ENCODE results near the gene ATXN3L.
"Not testable (repeated sequence)": the region's sequence is repeated elsewhere in the genome, so short reads cannot be mapped to it uniquely, and the experiment has no call there.

ATXN3L gene

DNA sequence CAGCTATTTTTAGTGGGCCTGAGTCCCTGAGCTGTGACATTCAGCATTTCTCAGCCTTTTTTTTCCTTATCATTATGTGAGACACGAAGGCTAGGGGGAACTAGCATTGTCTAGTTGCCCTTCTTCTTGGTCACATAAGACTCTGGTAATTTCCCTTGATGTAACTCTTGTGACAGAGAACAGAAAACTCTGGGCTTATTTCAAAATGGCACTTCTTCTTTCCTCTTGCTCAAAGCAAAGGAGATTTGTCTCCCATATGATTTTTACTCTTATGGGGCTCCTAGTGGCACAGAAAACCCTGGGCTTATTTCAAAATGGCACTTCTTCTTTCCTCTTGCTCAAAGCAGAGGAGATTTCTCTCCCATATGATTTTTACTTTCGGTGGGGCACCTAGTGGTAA lies 14.7 kb downstream of the ATXN3L start:
- no peak for DNase-seq (ENCODE audit: low spot score)

DNA sequence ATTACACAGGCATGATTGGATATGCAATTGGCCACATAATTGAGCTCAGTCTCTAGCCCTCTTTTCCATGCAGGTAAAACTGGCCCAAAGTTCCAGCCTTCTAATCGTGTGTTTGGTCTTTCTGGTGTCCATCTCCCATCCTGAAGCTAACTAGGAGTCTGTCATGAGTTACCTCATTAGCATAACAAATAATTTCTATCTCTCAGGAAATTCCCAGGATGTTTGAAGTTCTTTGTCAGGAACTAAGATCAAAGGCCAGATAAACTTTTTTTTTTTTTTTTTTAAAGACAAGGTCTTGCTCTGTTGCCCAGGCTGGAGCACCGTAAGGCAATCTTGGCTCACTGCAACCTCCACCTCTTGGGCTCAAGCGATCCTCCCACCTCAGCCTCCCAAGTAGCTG lies 15.8 kb downstream of the ATXN3L start:
- DNase-seq (ENCODE audit: low spot score): no peak

DNA sequence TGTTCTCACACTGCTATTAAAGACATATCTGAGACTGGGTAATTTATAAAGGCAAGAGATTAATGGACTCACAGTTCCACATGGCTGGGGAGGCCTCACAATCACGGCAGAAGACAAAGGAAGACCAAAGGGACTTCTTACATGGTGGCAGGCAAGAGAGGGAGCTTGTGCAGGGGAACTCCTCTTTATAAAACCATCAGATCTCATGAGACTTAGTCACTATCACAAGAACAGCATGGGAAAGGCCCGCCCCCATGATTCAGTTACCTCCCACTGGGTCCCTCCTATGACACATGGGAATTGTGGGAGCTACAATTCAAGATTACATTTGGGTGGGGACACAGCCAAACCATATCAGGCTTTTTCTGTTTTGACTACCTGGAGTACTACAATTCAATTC lies 16.6 kb downstream of the ATXN3L start:
- not testable (repeated sequence) for DNase-seq (ENCODE audit: low spot score)

DNA sequence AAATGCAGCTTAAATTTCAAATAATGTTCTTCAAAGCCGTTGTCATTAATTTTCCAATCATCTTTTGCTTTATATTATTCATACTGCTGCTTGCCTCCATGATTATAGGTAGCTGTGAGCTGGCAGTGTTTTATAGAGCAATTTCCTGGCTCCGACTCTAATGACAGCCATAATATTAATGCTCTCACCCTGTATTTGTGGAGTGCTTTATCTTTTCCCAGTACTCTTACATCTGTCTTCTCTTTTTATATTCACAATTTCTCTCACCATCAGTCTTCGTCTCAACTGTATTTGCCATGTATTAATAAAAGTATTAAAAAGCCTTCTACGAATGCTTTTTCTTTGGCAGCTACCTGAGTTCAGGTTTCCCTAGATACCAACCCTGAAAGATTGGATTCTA lies 21.0 kb downstream of the ATXN3L start:
- DNase-seq (ENCODE audit: low spot score): no peak

DNA sequence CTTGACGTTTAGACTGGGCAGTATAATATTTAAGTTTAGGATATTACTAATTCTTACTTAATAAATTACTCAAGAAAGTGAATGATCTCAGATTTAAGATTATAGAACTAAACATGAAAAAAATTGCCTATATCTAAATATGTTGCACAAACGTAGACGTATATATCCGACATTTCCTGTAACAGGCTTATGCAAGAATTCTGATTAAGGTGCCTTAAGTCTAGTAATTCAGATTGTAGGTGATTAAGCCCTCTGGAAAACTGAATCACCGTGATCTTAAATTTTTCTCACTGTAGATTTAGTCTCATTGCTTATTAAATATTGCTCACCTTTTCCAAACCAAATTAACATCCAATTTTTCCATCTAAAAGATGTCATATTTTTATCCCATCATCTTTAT lies 24.0 kb downstream of the ATXN3L start:
- no peak for DNase-seq (ENCODE audit: low spot score)

DNA sequence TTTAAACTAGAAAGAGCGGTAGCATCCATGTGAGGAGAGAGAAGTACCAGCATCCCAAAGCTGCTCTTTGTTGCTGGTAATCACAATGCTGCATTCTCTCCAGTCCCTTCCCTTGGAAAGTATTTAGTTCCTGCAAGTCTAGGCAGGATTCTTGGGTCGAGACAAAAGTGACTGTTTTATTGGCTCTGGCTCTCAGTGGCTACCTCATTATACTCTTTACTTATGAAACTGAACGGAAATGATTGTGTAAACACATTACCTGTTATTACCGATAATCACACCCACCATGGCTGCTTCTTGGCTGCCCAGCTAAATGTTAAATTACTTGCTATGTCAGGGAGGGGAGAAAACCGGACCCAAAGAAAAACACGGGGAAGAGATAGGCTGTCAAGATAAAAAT lies 26.2 kb downstream of the ATXN3L start:
- no peak for DNase-seq (ENCODE audit: low spot score)

DNA sequence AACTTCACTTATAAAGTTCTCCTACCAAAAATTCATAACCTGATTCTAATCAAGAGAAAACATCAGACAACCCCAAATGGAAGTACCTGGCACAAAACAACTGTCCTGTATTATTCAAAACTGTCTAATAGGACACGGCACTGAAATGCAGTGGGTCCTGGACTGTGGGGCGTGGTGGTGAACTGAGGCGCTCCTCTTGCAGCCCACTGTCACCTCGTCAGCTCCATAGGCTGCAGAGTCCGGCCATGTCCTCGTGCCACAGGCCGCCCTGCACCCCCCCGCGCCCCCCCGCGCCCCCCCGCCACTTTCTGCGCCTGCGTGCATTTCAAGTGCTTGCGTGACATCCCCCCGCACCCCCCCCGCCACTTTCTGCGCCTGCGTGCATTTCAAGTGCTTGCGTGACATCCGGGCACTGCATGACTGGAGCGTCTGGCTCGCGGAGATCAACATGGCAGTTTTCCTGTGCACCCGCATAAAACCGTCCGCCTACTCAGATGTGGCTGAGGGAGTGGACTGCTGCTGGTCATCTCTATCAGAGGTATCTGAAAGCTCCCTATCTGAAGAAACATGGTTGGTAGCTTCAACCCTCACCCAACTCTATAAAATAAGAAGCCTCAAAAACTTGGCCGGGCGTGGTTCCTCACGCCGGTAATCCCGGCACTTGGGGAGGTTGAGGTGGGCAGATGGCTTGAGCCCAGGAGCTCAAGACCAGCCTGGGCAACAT lies 28.8 kb downstream of the ATXN3L start:
- DNase-seq (ENCODE audit: low spot score): no peak

DNA sequence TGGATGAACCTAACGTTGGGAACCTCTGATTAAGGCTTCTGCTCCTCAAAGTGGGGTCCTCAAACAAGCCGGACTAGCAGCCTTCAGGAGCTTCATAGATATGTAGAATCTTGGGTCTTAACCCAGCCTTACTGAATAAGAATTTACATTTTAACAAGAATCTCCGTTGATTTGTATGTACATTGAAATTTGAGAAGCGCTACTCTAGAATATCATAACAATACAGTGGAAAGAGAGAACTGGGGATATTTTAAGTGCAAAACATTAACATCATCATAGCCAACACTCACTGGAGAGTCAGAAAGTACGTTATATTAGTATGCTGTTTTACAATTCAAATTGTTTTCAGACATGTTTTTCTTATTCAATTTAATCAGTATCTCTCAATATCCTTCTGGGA lies 31.2 kb downstream of the ATXN3L start:
- DNase-seq (ENCODE audit: low spot score): no peak

DNA sequence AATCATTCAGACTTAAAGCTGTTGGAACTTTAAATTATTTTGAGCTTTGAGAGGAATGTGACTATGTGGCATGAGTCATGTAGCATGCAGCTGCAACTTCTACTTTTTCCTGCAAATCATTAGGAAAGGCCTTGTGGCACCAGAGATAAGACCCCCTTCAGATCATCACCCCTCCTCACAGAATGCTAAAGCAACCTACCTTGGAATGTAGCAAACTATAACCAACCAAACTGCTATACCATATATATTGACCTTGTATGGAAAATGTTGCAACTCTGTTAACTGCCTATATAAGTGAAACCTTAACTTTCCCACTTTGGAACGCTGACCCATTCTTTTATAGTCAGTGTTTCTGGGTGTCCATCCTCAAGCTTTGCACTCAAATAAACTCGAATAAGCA lies 32.0 kb downstream of the ATXN3L start:
- no peak for DNase-seq (ENCODE audit: low spot score)

DNA sequence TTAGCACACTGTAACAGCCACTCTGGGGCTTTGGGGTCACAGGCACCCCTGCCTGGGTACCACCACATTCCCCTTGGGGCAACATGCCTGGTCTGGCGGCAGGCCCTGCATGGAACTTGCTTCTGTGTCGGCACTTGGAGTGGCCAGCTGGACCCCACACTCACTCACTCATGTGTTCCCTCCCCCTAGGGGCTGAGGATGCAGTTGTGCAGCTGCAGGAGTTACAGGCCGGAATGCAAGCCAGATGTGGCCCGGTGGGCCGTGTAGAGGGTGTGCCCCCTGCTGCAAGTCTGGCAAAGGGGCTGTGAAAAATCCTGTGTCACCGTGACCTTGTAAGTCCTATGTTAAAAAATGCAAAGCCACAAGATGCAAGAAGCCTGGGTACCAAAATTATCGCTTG lies 34.2 kb downstream of the ATXN3L start:
- DNase-seq (ENCODE audit: low spot score): no peak

DNA sequence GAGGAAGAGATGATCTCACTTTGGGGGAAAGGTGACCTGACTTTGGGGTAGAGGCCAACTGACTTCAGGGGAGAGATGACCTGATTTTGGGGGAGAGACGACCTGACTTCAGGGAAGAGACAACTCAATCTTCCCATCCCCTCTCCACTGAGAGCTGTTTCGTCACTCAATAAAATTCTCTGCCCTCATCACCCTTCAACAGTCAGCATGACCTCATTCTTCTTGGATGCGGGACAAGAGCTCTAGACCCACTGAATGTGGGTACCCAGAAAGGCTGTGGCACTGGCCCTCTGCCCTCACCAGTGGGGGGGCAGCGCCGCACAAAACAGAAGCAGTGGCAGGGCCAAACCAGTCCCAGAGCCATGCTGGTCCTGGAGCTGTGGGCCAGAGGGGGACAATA lies 34.6 kb downstream of the ATXN3L start:
- DNase-seq (ENCODE audit: low spot score): no peak

DNA sequence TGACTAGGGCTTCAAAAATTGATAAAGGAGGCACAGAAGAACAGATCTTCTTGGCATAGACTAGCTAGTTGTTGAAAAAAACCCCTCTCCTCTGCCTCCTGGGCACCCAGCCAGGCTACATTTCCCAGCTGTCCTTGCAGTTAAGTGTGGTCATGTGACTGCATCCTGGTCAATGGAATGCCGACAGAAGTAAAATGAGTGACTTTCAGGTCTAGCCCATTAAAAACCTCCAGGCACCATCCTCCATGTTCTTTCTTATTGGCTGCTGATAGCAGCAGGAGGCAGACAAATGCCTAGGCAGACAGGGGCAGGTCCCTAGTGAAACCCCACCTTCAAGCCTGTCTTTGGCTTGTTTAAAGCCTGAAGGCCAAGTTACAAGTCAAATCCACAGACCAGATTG lies 35.3 kb downstream of the ATXN3L start:
- no peak for DNase-seq (ENCODE audit: low spot score)

DNA sequence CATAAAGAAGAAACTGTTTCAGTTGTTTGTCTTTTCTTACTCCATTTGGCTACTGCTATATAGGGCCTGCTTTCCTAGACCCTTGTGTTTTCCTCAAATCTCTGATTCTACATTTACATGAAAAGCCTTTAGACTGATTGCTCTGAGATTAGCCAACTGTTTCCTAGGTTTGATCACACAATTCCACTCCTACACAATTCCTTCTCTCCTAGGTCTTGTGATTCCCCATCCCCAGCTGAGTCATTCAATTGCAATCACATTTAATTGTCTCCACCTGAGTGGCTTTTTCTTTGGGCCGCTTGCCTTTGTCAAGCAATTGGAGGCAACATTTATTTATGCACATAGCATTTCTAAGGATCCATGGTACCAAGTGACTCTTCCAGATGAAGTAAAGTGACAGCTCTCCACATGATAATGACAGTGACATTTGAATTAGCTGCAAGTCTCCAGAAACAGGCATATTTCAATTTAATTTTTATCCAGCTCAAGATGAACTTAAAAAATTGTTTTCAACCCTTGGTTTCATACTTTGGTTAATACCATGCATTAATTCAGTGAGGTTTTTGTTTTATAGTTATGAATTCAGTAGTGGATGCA lies 35.8 kb downstream of the ATXN3L start:
- no peak for DNase-seq (ENCODE audit: low spot score)

DNA sequence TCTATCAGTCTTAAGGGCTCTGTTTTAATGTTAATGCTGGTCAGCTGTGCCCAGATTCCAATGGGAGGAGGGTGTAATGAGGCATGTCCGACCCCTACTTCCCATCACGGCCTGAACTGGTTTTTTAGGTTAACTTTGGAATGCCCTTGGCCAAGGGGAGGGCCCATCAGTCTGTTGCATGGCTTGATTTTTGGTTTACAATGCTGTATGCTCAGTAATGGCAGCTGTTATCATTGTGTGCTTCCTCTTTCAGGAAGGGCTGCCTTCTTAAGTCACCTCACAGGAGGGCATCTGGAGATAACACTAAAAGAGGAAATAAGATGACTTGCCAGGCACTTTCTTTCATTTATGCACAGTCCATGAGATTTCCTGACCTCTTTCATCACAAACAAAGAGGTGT lies 36.3 kb downstream of the ATXN3L start:
- DNase-seq (ENCODE audit: low spot score): no peak

DNA sequence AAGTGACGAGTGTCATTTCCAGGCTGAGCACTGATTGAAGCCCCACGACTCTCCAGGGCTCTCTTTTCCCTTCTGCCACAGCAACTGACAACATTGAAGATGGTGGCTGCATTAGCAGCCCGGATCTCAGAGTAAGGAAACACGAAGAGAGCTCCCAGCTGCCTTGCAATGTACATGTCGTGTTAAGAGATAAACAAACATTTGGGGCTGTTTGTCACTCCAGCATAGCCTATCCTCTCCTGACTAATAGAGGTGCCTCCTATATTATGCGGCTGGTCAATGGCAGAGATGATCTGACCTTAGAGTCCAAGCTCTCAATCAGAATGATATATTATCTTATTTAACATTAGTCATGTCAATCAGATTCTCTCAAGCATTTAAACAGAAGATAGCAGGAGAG lies 38.6 kb downstream of the ATXN3L start:
- no peak for DNase-seq (ENCODE audit: low spot score)

DNA sequence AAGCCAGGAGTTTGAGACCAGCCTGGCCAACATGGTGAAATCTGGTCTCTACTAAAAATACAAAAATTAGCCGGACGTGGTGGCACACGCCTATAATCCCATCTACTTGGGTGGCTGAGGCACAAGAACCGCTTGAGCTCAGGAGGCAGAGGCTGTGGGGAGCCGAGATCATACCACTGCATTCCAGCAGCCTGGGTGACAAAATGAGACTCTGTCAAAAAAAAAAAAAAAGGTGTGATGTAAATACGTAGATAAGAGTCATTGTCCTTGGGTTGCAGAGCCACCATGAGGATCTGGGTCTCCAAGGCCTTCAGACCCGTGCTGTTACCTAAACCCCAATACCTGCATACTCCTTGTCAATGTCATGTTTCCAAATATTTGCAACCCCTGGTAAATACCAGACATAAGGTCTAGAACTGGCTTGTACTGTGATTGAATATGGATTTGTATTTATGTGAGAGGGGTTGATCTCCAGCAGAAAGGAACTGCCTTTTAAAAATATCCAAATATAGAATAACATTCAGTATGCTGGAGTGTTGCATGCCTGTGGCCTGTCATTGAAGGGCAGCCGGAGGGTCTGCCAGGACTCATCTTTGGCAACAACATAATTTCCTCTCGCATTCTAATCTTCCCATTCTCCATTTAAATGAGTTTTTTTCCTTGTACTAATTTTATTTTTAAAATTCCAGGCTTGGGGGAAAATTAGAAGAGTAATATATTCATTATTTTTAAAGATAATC lies 40.4 kb downstream of the ATXN3L start:
- DNase-seq (ENCODE audit: low spot score): no peak

DNA sequence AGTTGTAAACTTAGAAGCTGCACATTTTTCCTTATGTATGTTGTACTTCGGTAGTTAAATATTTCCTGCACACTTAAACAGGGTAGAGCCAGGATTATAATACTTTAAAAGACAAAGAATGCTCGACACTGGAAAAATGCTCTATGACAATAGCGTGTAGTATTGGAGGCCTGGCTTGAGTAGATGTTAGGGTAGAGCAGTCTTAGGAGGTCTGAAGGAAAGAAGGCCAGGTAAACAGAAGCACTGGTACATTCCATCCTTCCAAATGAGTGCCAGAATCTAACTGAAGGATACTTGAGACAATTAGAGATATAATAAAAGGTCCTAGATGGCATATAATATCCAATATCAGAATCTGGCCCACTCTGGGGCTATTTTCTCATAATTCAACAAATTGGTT lies 42.3 kb downstream of the ATXN3L start:
- DNase-seq (ENCODE audit: low spot score): no peak

DNA sequence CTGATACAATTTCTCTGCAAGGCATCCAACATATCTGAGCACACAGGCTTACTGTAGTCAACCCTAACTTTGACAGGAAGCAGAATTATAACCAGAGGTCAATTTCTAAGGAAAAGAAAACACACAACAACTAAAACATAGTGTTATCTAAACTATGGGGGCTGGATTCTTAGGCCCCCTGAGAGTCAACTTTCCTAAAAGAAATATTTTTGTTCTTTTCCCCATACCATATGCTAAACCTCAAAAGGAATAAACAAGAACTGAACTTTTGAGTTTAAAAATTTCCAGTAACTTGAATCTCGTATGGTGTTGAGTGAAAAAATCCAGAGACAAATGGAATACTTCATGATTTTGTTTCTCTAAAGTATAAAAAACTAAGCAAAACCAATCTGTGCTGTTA lies 42.9 kb downstream of the ATXN3L start:
- DNase-seq (ENCODE audit: low spot score): no peak

DNA sequence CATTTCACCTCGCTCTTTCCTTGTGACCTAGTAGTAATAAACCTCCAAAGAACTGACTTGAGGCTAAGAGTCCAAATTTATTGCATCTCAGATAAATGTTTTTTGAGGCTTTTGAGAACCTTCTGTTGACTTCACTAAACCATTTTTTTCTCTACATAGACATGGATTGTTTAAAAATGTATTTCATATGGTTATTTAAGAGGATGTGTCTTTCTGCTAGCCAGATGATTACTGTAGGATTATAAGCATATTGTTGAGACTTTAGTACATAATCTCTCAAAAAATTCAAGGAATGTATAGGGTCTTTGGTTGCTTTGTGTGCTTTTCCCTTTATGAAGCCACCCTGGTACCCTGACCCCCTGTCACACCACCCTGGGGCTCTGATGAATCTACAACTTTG lies 44.8 kb downstream of the ATXN3L start:
- DNase-seq (ENCODE audit: low spot score): no peak

DNA sequence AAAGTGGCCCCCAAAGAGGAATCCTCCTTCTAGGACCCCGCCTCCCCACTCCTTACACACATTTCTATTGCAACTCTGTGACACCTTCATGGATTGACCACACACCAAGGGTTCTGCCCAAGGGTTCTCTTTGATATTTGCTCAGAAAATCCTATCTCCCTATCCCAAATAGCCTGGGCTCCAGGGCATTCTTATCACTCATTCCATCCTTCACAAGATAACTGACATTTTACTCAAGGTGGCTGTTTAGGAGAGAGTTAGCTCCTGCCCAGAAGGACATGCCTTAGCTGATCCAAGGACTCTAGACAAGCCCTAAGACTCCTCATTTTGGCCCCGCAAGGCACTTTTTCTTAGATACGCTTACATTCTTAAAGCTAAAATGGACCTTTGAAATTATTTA lies 47.4 kb downstream of the ATXN3L start:
- no peak for DNase-seq (ENCODE audit: low spot score)

DNA sequence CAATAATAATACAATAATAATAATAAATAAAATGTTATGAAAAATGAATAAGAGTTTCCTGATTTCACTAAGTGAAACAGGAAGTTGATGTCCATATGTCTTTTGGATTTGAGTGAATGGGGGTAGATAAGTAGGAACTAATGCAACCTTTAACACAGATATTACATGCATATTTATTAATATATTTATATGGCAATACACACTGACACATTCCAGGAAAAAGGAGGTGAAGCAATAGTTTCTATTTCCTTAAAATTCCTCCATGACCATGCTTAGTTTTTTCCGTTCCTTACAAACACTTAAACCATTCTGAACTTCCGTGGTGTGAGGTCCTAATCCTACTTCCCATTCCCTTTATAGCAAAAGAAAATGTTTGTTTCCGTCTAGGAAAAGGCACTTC lies 48.3 kb downstream of the ATXN3L start:
- no peak for DNase-seq (ENCODE audit: low spot score)

DNA sequence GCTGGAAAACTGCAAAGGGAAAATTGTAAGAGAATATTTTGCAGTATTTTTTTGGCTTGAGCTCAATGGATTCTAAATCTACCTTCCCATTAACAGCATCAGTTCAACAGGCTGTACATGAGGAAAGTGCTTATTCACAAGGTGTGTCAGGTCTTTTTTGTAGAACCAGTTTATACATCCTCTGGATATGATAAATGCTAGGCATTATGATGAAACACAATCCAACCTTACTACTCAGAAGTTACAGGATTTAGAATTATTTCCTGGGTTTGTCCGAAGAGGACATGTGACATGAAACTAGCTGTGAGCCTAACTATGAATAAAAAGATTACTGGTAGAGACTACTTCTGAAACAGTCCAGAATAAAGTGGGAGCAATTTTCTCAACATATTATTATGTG lies 49.5 kb downstream of the ATXN3L start:
- no peak for DNase-seq (ENCODE audit: low spot score)

DNA sequence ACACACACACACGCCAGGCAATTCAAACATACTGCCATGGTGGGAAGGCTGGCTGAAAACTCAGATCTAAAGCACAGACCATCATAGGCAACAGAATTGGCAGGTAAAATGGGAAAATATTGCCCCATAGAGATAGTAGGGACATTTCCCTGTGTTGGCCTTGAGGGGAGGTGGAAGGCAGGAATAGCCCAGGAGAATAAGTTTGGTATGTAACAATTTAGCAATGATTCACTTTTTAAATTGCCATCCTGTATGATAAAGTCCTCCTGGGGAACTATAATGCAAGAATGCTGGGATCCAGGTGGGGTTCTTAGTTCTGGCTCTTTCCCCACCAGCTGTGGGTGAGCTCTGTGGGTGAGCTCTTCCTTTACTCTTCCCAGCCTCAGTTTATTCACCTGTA lies 51.0 kb downstream of the ATXN3L start:
- DNase-seq (ENCODE audit: low spot score): no peak
